ENCODE data around the gene NHP2.
A peak's percentile ranks its signal among the peaks of the same experiment; 100 is the strongest.

NHP2 gene

GRCh38 chr5:178126556-178126955 lies 27.1 kb downstream of the NHP2 start:
- no peak for FAIRE-seq
- no peak for DNase-seq (ENCODE audit: insufficient read length)
- TF ChIP-seq POLR2AphosphoS5 (IDR thresholded peaks at IDR 0.05; ENCODE audit: low read depth, low read length) (no peak), POLR2A (IDR thresholded peaks at IDR 0.05; ENCODE audit: low read depth, low read length) (no peak), TAF1 (IDR thresholded peaks at IDR 0.05; ENCODE audit: borderline replicate concordance, low read depth, low read length) (no peak)

GRCh38 chr5:178125253-178125906 lies 28.3 kb downstream of the NHP2 start:
- DNase-seq (ENCODE audit: insufficient read length) (no peak), FAIRE-seq (no peak)
- no peak for TF ChIP-seq POLR2AphosphoS5 (IDR thresholded peaks at IDR 0.05; ENCODE audit: low read depth, low read length)
- TF ChIP-seq TAF1 (IDR thresholded peaks at IDR 0.05; ENCODE audit: borderline replicate concordance, low read depth, low read length) = no peak
- TF ChIP-seq POLR2A (IDR thresholded peaks at IDR 0.05; ENCODE audit: low read depth, low read length) = no peak

- FAIRE-seq = no peak
- DNase-seq (ENCODE audit: insufficient read length) = no peak
- TF ChIP-seq POLR2A (IDR thresholded peaks at IDR 0.05; ENCODE audit: low read depth, low read length) (no peak), TAF1 (IDR thresholded peaks at IDR 0.05; ENCODE audit: borderline replicate concordance, low read depth, low read length) (no peak), POLR2AphosphoS5 (IDR thresholded peaks at IDR 0.05; ENCODE audit: low read depth, low read length) (no peak)
Measured at GRCh38 chr5:178123966-178124925, 29.4 kb downstream of the NHP2 start.

GRCh38 chr5:178123094-178123965 lies 30.4 kb downstream of the NHP2 start:
- no peak for FAIRE-seq
- DNase-seq (ENCODE audit: insufficient read length) = no peak
- no peak for TF ChIP-seq POLR2A (IDR thresholded peaks at IDR 0.05; ENCODE audit: low read depth, low read length)
- TF ChIP-seq POLR2AphosphoS5 (IDR thresholded peaks at IDR 0.05; ENCODE audit: low read depth, low read length) = no peak
- no peak for TF ChIP-seq TAF1 (IDR thresholded peaks at IDR 0.05; ENCODE audit: borderline replicate concordance, low read depth, low read length)

- DNase-seq (ENCODE audit: insufficient read length) (no peak), FAIRE-seq (no peak)
- no peak for TF ChIP-seq POLR2AphosphoS5 (IDR thresholded peaks at IDR 0.05; ENCODE audit: low read depth, low read length)
- TF ChIP-seq TAF1 (IDR thresholded peaks at IDR 0.05; ENCODE audit: borderline replicate concordance, low read depth, low read length) = no peak
- TF ChIP-seq POLR2A (IDR thresholded peaks at IDR 0.05; ENCODE audit: low read depth, low read length) = no peak
Measured at GRCh38 chr5:178122346-178122745, 31.3 kb downstream of the NHP2 start.

GRCh38 chr5:178121391-178122276 lies 32.1 kb downstream of the NHP2 start:
- FAIRE-seq (no peak), DNase-seq (ENCODE audit: insufficient read length) (no peak)
- no peak for TF ChIP-seq TAF1 (IDR thresholded peaks at IDR 0.05; ENCODE audit: borderline replicate concordance, low read depth, low read length)

GRCh38 chr5:178120607-178121357 lies 32.9 kb downstream of the NHP2 start:
- TF ChIP-seq POLR2A (IDR thresholded peaks at IDR 0.05; ENCODE audit: low read depth, low read length) (no peak), TAF1 (IDR thresholded peaks at IDR 0.05; ENCODE audit: borderline replicate concordance, low read depth, low read length) (no peak), POLR2AphosphoS5 (IDR thresholded peaks at IDR 0.05; ENCODE audit: low read depth, low read length) (no peak)
- peak; percentile 89 for DNase-seq (ENCODE audit: insufficient read length)
- peak; percentile 92 for FAIRE-seq

GRCh38 chr5:178119915-178120606 lies 33.6 kb downstream of the NHP2 start:
- FAIRE-seq (no peak), DNase-seq (ENCODE audit: insufficient read length) (no peak)
- TF ChIP-seq POLR2AphosphoS5 (IDR thresholded peaks at IDR 0.05; ENCODE audit: low read depth, low read length) (no peak), TAF1 (IDR thresholded peaks at IDR 0.05; ENCODE audit: borderline replicate concordance, low read depth, low read length) (no peak), POLR2A (IDR thresholded peaks at IDR 0.05; ENCODE audit: low read depth, low read length) (no peak)

- TF ChIP-seq TAF1 (IDR thresholded peaks at IDR 0.05; ENCODE audit: borderline replicate concordance, low read depth, low read length) (no peak), POLR2A (IDR thresholded peaks at IDR 0.05; ENCODE audit: low read depth, low read length) (no peak), POLR2AphosphoS5 (IDR thresholded peaks at IDR 0.05; ENCODE audit: low read depth, low read length) (no peak)
- no peak for DNase-seq (ENCODE audit: insufficient read length)
- FAIRE-seq = peak; percentile 92
Measured at GRCh38 chr5:178117923-178118701, 35.6 kb downstream of the NHP2 start.

Measured in GM12892 (cell line).